Caki2 (cell line): ENCODE results near the gene JCHAIN. TPM values are rescaled to one million over a fixed set of nuclear protein-coding genes. Genes with fewer than 3 reads are reported as not detected.
"Not testable (repeated sequence)": the region's sequence is repeated elsewhere in the genome, so short reads cannot be mapped to it uniquely, and the experiment has no call there.

Experiments used
- DNase-seq: peaks from one replicate; pipeline ENCODE4 v3.0.0-alpha.2; 2015; ENCODE audit warnings: low read depth
- in situ Hi-C: cut with HindIII; loops from 2 replicates; pipeline ENCODE4 v1.10.0; 2016; ENCODE audit warnings: low sequenced_read_pairs, low pct_unique_long_range_greater_than_20kb, mixed read lengths
- total RNA-seq: library from RNA; depleted of rRNA; stranded (reverse); fragments of >200 nt; shearing (Covaris generic); gene quantifications from 2 replicates; pipeline ENCODE4 v1.2.3, GENCODE V29; 2014; ENCODE audit warnings: low replicate concordance

The JCHAIN gene
- total RNA-seq, 1 experiment from 2014 or later: not detected

- in situ Hi-C loops, DNase-seq: not testable (repeated sequence)
Observed at GRCh38 chr4:70698435-70698834, 32.1 kb upstream of the JCHAIN start.

GRCh38 chr4:70694633-70695032, 28.3 kb upstream of the JCHAIN start:
- DNase-seq, in situ Hi-C loops: not testable (repeated sequence)

- in situ Hi-C loops: no loop called here
- no peak for DNase-seq
Observed at GRCh38 chr4:70691661-70692060, 25.4 kb upstream of the JCHAIN start.

DNA sequence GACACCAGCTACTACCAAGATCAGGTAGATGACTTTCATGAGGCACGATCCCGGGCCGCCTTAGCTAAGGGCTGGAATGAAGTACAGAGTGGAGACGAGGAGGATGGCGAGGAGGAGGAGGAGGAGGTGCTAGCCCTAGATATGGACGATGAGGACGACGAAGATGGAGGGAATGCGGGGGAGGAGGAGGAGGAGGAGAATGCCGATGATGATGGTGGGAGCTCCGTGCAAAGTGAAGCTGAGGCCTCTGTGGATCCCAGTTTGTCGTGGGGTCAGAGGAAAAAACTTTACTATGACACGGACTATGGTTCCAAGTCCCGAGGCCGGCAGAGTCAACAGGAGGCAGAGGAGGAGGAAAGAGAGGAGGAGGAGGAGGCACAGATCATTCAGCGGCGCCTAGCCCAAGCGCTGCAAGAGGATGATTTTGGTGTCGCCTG, 22.5 kb upstream of the JCHAIN start:
- DNase-seq: no peak
- in situ Hi-C loops: no loop called here

DNA sequence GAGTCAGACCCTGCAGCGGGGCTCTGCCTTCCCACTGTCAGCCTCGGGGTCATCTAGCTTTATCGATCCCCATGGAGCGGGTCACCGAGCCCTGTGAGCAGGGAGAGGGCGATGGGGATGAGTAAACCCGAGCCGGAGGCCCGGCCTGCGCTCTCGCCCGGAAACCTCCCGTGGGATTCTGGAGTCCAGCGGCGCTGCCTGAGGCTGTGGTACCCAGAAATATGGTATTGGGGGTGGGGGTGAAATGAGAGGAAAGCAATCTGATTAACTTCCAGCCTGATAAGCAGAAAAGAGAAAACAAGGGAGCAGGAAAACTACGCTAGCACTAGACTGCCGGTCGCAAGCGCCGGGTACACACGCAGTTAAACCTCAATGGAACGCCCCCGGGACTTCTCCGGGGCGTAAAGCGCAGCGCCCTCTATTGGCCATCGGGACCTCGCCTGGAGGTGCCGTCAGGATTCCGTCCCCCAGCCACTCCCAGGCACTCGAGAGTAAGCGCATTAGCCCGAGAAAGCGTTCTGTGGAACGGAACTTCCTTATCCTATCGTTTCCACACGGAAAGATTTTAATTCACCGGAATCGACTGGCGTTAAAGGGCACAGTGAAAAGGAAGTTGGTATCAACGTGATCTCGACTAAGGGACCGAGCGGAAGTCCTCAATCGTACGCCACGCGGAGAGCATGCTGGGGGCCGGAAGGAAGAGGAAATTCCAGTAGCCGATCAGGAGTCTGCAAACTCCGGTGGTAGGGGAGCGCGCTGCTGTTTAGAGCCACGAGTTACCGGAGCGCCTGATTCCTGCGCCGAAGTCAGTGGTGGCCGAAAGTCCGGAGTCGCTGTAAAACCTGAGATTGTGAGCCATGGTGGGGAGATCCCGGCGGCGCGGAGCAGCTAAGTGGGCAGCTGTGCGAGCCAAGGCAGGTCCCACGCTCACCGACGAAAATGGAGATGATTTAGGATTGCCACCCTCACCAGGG, 21.8 kb upstream of the JCHAIN start, which contains the start of gene UTP3:
Gene UTP3, plus strand, starts transcription at position 712 of the 974 bp plus-strand sequence. Its CDS starts 146 bp downstream, at position 858.
- in situ Hi-C loops: no loop called here
- peak; percentile 98 for DNase-seq

DNA sequence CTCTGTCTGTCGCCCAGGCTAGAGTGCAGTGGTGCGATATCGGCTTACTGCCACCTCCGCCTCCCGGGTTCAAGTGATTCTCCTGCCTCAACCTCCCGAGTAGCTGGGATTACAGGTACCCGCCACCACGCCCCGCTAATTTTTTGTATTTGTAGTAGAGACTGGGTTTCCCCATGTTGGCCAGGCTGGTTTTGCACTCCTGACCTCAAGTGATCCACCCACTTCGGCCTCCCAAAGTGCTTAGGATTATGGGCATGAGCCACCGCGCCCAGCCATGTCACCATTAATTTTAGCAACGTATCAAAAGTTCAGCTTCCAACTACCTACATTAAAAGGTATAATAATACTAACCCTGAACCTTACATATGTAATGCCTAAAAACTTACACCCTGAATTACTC, 21.1 kb upstream of the JCHAIN start:
- no peak for DNase-seq
- in situ Hi-C loops: no loop called here

- DNase-seq, in situ Hi-C loops: not testable (repeated sequence)
Observed at GRCh38 chr4:70682142-70682541, 15.8 kb upstream of the JCHAIN start.

DNA sequence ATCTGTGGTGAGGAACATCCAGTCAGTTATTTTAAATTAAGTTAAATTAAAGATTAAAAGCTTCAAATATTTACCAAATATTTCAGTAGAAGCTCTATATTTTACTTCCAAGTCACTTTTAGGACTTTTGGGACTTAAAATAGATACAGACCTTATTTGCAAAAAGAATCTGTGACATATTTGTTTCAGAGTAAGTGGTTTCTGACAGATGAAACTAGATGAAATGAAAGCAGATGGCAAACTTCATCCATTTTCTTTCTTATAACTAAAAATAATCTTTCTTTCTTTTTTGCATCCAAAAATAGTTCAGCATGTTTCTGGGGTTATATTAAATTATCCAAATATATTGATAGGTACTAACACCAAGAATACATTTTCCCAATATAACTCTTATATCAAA, 15.4 kb upstream of the JCHAIN start:
- in situ Hi-C loops: no loop called here

GRCh38 chr4:70680934-70681333, 14.6 kb upstream of the JCHAIN start:
- DNase-seq: no peak
- in situ Hi-C loops: no loop called here

More for the DNA sequence above, 15.4 kb upstream of the JCHAIN start:
- no peak for DNase-seq

DNA sequence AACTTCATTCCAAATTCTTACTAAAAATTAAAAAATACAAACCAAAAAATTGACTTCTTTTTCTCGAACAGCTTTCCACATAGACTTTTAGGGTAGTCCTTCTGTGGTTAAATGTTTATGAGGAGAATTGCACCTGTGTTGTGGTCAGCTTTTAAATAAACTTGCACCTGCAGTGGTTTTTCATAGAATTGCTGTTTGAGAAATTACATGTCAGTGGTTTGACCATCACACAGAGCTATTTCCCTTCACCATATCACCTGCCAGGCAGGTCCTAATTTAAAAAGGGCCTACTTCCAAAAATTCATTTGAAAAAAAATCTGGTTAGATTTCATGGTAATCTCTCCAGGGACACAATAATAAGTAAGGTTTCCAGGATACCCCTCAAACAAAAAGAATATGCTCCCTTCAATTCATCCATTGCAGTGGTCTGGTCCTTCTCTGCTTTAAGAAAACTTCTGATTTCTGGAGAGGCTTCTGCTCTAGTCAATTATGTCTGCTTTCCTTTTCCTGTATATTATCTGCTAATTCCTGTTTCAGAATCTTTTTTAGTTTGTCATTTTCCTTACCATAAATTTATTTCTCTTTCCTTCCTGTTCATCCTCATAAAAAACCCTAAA, 12.2 kb upstream of the JCHAIN start:
- DNase-seq: no peak
- in situ Hi-C loops: no loop called here

GRCh38 chr4:70676554-70677090, 10.3 kb upstream of the JCHAIN start:
- in situ Hi-C loops: no loop called here
- DNase-seq: no peak

DNA sequence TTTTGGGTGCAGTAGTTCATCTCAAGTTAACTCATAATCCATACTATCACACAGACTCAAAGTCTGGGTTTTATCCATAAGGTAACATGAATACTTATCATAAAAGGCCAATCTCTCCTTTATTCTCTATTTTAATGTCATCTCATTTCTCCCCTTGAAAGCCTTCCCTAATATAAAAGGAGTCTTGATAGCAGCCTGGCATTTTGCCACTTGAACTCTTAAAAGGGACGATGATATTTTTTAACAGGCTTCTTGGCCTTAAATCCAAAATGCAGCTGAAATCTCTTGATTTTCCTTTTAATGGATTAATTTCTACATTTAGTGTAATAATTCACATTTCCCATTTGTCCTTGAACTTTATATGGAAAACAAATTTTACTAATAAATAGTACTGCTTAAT, 8.4 kb upstream of the JCHAIN start:
- in situ Hi-C loops: no loop called here
- DNase-seq: no peak

DNA sequence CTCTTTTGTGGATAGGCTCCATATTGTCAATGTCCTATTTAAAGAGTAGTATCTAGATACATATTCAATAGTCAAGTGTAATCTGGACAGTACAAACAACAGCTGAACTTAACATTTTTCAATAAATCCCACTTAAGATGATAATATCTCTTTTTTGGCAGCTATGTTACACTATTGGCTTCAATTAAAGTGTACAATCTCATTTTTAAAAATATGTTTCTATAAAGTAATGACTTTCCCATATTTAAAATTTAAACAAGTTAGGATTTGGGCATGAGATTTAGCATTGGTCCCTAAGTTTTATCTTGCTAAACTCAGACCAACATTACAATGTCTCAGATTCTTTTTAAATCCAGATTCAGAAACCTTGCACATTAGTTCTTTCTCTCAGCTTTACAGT, 7.9 kb upstream of the JCHAIN start:
- in situ Hi-C loops: no loop called here
- no peak for DNase-seq

GRCh38 chr4:70671091-70671490, 4.8 kb upstream of the JCHAIN start:
- in situ Hi-C loops: no loop called here

GRCh38 chr4:70670332-70671014, 4.2 kb upstream of the JCHAIN start:
- DNase-seq: peak; percentile 80
- in situ Hi-C loops: no loop called here

More at GRCh38 chr4:70671091-70671490, 4.8 kb upstream of the JCHAIN start:
- DNase-seq: peak; percentile 62

- in situ Hi-C loops: no loop called here
- no peak for DNase-seq
Observed at GRCh38 chr4:70667740-70668535, 1.6 kb upstream of the JCHAIN start.

DNA sequence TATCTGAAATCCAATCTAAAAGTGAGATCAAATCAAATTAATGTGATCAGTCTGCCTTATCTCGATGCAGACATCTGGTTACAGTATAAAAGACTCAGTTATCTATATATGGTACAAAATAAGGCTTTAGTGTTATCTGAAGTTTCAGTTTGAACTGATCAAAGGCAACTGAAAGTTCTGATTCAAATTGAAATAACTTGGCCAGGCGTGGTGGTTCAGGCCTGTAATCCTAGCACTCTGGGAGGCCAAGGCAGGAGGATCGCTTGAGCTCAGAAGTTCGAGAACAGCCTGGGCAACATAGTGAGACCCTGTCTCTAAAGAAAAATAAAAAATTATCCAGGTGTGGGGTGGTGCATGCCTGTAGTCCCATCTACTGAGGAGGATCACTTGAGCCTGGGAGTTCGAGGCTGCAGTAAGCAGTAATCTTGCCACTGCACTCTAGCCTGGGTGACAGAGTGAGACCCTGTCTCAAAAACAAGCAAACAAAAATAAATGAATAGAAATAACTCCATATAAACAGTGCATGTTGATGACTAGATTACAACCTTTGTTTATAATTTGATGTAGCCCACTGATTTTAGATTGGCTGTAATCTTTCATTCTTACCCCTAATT, 4.9 kb downstream of the JCHAIN start:
- in situ Hi-C loops: not testable (repeated sequence)

More for the DNA sequence above, 4.9 kb downstream of the JCHAIN start:
- DNase-seq: not testable (repeated sequence)
